Activated CD8-positive, alpha-beta memory T cell treated with anti-CD3 and anti-CD28 coated beads, Interleukin-2, amount 50 U/mL, for 24 hours (primary cell): ENCODE data around the gene SMC1B.
"Not testable (repeated sequence)": the region's sequence is repeated elsewhere in the genome, so short reads cannot be mapped to it uniquely, and the experiment has no call there.

ENCODE experiments used
- DNase-seq: peaks from one replicate; pipeline ENCODE4 v3.0.0-alpha.2; 2020; ENCODE audit errors: extremely low read depth

Gene SMC1B

DNA sequence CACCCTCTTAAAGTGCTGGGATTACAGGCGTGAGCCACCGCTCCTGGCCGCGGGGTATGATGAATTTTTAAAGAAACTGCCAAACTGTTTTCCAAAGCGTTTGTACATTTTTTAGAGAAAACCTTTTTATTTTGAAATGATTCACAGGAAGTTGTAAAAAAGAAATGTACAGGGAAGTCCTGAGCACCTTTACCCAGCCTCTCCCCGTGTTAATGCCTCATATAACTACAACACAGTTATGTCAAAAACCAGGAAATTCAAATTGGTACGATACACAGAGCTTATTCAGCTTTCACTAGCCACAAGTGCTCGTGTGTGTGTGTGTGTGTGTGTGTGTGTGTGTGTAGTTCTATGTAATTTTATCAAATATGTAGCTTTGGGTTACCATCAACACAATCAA is 110.6 kb downstream of the SMC1B start:
- no peak for DNase-seq

DNA sequence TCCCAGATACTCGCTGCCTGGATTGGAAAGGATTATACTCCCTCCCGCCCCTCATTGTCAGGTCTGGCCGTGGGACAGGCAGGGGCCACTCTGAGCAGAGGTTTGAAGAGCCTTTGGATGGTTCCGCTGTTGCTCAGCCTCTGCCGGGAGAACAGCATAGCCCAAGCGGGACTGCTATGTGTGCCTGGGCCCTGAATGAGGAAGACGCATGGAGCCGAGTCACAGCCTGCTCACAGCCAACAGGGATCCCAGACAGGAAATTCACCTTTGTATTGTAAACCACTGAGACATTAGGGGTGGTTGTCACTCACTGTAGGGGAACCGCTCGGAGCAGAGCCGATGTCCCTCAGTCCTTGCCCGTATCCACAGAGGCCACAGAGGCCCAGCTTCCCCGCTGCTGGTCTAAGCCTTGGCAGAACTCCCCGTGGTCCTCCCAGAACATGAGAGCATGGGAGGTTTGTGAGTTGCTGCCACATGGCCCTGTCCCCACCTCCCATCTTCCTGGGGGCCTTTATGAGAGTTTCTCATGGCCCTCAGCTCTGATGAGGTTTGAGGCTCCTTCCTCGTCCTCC is 114.4 kb downstream of the SMC1B start:
- DNase-seq: no peak

DNA sequence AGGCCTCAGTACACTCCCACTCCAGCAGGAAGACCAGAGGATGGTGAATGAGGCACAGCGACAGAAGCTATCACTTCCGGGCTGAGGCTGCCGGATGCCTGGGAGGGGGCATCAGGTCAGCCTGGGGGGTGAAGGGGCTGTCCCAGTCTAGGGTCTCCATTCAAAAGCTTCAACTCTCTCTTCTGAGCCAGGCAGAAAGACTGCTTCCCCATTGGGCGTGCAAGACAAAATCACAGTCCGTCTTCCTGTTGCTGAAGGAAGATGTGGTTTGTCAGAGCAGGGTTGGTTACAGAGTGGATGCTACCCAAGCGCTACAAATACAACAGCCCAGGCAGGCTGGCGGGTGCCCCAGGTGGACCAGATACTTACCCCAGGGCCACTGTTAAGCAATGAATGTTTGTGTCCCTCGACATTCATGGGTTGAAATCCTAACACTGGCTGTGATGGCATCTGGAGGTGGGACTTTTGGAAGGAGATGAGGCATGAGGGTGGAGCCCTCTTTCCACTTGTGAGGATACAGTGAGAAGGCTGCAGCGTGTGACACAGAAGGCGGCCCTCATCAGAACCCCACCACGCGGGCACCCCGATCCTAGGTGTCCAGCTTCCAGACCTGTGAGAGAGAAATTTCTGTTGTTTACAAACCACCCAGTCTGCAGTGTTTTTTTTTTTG is 116.6 kb downstream of the SMC1B start:
- DNase-seq: no peak

DNA sequence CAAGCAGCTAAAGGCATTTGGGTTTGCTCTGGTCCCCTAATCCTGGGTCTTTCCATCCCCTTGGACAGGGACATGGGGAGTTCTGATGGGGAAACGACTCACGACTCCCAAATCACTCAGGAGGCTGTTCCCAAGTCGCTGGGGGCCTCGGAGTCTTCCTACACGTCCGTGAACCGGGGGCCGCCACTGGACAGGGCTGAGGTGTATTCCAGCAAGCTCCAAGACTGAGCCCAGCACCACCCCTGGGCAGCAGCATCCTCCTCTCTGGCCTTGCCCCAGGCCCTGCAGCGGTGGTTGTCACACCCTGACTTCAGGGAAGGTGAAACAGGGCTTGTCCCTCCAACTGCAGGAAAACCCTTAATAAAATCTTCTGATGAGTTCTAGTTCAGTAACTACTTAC is 117.9 kb downstream of the SMC1B start:
- DNase-seq: no peak

DNA sequence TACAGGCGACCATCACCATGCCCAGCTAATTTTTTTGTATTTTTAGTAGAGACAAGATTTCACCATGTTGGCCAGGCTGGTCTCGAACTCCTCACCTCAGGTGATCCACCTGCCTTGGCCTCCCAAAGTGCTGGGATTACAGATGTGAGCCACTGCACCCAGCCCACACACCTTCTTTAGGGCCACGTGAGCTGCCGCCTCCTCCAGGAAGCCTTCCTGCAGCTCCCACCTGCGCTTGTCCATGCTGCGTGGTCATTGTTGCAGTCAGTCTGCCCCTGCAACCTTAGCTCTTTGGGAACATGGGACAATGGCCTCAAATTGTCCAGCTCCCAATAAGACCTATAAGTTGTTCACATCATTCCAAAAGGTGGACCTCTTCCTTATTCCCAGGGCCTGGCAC is 118.4 kb downstream of the SMC1B start:
- not testable (repeated sequence) for DNase-seq
